CD4-positive, alpha-beta T cell treated with Interleukin-21 for 1 hour (primary cell): ENCODE measurements around the gene LRP2.
"Not testable (repeated sequence)": the region's sequence is repeated elsewhere in the genome, so short reads cannot be mapped to it uniquely, and the experiment has no call there.

Experiments
- DNase-seq: peaks from one replicate; pipeline ENCODE4 v3.0.0-alpha.2; 2020

LRP2 gene

GRCh38 chr2:169300636-169301530 lies 61.5 kb downstream of the LRP2 start:
- DNase-seq = no peak

GRCh38 chr2:169298007-169298406 lies 64.3 kb downstream of the LRP2 start:
- no peak for DNase-seq

- no peak for DNase-seq
These were observed 68.2 kb downstream of the LRP2 start for GRCh38 chr2:169294001-169294675.

DNA sequence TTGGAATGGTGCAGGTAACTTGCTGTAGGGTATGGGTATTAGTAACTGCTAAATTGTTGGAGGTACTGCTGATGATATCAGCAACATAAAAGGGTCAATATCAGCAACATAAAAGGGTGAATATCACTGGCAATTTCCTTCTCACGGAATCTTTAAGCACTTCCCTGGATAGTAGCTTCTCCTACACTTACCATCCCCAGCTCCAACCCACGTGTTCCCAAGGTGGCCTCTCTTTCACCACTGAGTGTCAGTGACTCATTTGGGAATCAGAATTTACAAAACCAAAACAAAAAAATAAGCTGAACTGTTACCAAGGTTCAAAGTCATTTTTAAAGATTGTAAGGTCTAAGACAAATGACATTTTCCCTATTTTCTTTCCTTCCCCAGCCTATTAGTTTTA lies 70.8 kb downstream of the LRP2 start:
- DNase-seq = no peak

- DNase-seq = no peak
These were observed 71.9 kb downstream of the LRP2 start for GRCh38 chr2:169290433-169290832.

GRCh38 chr2:169287666-169288065 lies 74.7 kb downstream of the LRP2 start:
- DNase-seq = no peak

DNA sequence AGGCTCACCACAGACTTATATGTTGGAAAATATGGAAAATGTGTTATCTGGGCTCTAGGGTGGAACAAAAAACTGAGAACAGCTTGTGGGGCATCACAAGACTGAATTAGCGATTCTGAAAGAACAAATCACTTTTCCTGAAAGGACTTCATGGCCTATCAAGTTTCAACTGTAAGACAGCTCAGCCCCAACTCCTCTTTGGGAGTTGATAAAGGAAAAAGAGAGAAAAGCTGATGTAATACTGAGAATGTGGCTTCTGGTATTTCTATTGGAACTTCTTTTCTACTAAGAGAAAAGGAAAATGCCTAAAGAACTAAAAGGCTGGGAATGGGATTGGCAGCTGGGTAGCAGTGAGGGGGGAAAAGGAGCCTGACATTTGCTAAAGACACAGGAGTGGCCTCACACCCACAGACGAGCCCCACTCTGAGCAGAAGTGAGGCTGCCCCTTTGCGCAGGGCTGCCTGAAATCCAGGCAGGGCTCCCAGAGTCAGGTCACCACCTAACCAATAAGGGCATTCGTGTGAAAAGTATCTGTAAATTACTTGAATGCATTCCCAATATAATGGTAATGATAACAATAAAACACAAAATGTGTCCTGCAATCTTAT lies 75.6 kb downstream of the LRP2 start:
- no peak for DNase-seq

GRCh38 chr2:169285531-169286235 lies 76.7 kb downstream of the LRP2 start:
- DNase-seq = no peak

DNA sequence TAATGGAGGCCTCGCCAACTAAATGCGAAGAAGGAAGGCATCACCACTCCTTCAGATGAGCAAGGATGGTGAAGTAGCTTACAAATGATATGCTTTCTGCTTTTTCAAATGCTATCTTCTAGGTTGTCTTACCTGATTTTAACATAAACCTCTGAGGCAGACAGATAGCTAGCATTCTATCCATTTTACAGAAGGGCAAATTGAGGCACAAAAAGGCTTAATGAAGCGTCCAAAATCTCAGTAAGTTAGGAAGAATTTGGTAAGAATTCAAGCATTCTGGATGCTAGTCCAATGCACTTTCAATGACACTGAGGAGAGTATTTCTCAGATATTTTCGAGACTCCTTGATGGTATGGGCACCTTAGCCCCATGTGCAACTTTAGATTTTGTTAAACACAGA lies 81.8 kb downstream of the LRP2 start:
- no peak for DNase-seq

DNA sequence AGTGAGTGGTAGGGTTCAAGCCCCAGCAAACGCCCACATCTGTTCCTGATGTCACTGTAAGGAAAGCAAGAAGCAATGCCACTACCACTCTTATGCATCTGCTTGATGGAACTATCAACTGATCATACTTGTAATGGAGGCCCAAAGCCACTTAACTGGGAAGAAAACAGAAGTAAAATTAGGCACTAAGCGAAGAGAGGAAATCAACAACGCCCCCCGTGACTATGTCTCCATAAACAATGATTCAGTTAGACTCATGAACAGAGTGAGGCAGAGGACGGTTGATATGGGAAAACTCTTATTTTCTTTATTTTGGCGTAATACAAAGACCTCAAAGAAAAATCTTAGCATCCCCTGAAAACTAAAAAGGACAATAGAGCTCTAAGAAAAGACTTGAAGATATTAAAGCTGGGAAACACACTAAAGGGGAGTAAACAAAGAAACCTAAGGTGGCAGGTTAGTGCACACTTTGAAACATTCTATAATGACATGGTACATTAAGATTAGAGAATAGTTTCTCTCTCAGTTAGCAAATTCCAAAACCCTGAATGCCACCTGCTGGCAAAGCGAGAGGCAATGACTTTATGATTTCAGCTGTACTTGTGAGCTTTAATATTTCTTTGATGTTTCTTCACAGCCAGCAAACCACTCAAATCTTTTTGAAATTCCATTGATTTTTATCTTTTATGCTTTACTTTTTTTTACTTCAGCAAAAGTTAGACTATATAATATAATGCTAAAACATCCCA lies 86.5 kb downstream of the LRP2 start:
- DNase-seq = no peak

DNA sequence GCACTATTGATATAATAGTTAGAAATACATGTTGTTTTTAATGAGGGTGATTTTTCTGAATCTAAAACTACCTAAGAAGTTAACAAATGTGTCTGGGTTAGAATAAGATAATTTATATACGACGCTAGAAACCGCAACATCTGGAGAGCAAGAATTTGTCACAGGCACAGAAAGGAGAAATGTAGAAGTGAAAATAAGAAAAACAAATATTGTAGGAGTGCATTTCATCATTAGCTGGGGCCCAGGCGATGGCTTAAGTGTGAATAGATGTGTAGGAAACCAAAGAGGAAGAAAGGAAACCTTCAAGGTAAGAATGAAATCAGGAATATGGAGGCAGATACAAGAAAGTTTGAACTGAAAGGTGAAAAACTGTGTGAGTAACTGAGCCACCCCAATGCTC lies 90.3 kb downstream of the LRP2 start:
- DNase-seq = no peak

- not testable (repeated sequence) for DNase-seq
These were observed 91.8 kb downstream of the LRP2 start for GRCh38 chr2:169270574-169270973.

DNA sequence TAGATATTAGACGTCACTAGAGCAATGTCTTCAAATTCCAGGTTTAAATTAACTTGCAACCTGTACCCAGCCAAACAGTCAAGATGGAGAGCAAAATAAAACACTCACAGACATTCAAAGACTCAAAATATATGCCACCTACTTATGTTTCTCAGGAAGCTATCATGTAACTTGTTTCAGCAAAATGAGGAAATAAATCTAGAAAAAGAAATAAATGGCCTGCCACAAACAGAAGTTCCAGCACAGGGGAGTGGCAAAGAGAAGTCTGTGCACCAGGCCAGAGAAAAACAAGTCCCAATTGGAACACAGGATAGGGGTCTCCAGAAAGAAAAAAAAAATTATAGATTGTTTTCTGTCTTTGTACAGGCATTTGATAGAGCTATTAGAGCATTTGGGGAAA lies 96.7 kb downstream of the LRP2 start:
- DNase-seq = no peak

DNA sequence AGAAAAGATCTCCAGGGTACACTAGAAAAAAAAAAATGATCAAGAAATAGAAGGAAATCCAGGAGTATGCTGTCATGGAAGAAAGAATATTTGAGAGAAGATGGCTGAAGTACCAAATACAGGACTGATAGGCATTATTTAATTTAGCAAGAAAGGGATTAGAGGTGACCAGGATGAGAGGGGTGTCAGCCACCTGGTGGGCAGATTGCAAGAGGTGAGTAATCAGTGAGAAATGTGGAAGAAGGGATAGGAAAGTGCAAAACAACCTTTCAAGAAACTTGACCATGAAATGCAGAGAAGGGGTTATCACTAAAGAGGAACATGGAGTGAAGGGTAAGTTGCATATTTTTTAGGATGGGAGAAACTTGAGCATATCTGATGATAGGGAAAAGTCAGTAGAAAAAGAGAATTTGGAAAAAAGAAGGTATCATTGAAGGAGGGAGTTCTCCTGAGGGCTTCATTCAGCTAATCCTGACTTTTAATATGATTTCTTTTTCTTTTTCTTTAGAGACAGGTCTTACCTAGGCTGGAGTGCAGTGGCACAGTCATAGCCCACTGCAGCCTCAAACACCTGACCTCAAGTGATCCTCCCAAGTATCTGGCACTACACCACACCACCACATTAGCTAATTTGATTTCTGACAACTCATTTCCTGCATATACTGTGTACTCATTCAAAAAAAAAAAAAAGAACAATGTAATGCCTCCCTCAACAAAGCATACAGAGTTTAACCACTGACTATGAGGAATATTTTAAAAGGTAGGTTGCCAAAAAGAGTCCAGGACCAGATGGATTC lies 101.3 kb downstream of the LRP2 start:
- DNase-seq = no peak

DNA sequence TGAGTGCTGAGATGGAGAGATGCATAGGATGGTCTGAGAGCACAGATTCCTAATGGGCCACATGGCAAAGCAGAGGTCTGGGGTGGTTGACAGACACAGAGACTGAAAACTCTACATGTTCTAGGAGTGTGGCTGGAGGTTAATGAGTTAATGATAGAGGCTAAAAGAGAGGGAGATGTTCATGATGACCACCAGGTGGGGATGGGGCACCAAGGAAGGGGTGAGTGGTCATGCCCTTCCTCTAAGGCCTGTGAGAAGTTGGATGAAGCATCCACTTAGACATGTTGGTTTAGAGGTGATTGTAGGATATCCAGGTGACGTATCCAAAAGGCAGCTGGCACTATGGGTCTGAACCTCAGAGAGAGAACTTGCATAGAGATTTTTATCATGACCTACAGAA lies 102.1 kb downstream of the LRP2 start:
- DNase-seq = no peak

DNA sequence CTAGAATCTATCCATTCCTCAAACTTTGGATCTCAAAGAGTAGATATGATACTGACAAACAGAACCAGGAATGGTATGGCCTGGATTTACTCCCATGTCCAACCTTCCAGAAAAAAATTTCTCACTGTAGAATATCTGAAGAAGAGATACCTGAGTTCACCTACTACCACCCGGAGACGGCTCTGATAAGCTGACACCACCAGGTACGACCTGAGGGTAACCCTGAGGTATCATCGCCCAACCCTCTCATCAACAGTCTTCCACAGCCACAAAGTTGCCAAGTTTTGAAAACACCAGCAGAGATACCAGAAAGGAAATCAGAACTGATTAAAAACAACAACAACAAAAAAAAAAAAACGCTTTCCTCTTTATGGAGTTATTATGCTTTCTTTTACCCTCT lies 102.9 kb downstream of the LRP2 start:
- no peak for DNase-seq

- DNase-seq = no peak
These were observed 104.2 kb downstream of the LRP2 start for GRCh38 chr2:169258045-169258601.

- no peak for DNase-seq
These were observed 107.6 kb downstream of the LRP2 start for GRCh38 chr2:169254774-169255173.

GRCh38 chr2:169247211-169247610 lies 115.1 kb downstream of the LRP2 start:
- DNase-seq = no peak

DNA sequence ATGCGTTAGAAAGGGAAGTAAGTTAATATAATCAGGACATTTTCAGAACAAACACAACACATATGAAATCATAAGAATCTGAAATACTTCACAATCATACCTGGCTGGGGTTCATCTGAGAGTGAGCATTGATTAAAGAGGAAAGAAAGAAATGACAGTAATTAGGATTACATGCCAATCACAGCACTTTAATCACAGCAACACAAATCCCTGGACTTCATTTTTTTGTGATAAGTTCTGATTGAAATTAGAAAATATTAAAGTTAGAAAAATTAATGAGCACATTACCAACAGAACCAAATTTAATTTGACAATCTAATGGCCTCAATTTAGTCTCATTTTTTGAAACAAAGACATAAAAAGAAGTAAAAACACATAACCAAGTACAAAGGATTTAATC lies 121.9 kb downstream of the LRP2 start:
- no peak for DNase-seq

DNA sequence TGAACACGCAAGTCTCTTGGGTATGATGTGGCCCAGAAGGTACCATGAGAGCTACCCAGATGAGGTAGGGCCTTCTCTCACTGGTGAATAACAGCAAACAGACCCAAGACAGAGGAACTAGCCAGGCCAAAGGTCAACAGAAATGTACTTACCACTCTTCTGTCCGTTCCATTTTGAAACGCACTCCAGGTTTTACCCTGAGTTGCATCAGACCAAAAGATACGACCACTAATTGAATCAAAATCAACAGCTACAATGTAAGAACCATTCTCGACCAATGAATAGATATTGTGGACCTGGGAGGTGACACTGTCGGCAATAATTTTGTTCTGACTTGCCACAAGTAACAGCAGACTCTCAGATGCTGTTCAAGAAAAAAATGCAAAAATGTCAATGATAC lies 124.4 kb downstream of the LRP2 start:
- DNase-seq = no peak
